H4 (cell line): Measurements from ENCODE around the gene NDUFS4. TPM values are rescaled to one million over a fixed set of nuclear protein-coding genes. Genes with fewer than 3 reads are reported as not detected.
"Not testable (repeated sequence)": the region's sequence is repeated elsewhere in the genome, so short reads cannot be mapped to it uniquely, and the experiment has no call there.

Experiments
- DNase-seq: peaks from one replicate; pipeline ENCODE4 v3.0.0-alpha.2; 2015; ENCODE audit warnings: low spot score
- total RNA-seq: library from RNA; depleted of rRNA; stranded (reverse); fragments of >200 nt; shearing (Covaris generic); gene quantifications from 2 replicates; pipeline ENCODE4 v1.2.3, GENCODE V29; 2014

Gene NDUFS4
- total RNA-seq, 1 experiment from 2014 or later, result 193 TPM

- DNase-seq, result no peak
Observed at GRCh38 chr5:53575101-53575500, 14.7 kb downstream of the NDUFS4 start.

- DNase-seq, result no peak
Observed at GRCh38 chr5:53575831-53576230, 15.4 kb downstream of the NDUFS4 start.

GRCh38 chr5:53576674-53577073 is 16.2 kb downstream of the NDUFS4 start:
- no peak for DNase-seq

DNA sequence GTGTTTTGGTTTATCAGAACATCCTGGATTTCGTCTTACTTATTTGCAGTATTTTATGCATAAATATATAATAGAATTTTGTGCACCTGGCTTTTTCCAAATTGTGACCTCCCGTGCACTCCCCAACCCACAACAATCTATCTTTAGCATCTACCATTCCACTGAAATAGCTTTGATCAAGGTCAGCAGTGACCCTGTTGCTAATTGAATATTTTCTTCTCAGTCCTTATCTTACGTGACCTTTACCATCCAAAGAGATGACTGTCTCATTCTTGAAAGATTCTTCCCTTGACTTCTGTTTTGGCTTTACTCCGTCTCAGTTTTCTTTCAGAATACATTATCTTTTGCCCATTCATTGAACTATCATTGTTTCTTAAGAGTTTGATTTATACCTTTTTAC is 18.4 kb downstream of the NDUFS4 start:
- no peak for DNase-seq

GRCh38 chr5:53580547-53580946 is 20.1 kb downstream of the NDUFS4 start:
- DNase-seq, result no peak

GRCh38 chr5:53582225-53582624 is 21.8 kb downstream of the NDUFS4 start:
- no peak for DNase-seq

- no peak for DNase-seq
Observed at GRCh38 chr5:53590759-53591158, 30.3 kb downstream of the NDUFS4 start.

DNA sequence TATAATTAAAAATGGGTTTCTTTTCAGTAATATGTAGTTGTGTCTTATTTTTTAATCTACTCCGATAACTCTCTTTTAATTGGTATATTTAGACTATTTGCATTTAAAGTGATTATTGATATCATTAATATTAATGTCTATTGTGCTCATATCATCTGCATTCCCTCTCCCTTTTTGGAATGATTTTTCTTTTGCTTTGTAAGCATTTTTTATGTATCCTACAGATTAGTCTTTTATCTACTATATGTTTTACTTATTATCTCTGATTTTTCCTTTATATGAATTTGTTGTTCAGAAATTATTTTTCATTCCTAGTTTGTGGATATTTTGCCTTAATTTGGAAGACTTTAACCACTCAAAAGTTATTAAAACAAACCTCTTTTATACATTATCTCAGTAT is 34.0 kb downstream of the NDUFS4 start:
- DNase-seq, result no peak

DNA sequence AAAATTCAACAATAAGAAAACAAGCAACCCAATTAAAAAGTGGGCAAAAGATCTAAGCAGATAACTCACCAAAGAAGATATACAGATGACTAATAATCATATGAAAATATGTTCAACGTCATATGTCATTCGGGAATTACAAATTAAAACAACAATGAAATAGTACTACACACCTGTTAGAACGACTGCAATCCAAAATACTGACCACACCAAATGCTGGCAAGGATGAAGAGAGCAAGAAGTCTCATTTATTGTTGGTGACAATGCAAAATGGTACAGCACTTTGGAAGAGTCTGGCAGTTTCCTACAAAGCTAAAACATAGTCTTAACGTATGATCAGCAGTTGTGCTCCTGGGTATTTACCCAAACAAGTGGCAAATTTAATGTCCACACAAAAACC is 37.5 kb downstream of the NDUFS4 start:
- no peak for DNase-seq

DNA sequence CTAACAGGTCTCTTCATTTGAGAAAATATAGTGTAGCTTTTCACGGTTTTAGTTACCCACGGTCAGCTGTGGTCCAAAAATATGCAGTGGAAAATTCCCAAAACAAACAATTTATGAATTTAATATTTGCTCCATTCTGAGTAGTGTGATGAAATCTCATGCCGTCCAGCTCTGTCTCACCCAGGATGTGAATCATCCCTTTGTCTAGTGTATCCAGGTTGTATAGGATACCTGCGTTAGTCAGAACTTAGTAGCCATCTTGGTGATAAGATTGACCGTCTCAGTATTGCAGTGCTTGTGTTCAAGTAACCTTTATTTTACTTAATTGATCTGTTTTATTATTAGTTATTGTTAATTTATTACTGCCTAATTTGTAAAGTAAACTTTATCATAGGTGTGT is 41.1 kb downstream of the NDUFS4 start:
- DNase-seq, result no peak

GRCh38 chr5:53603009-53603687 is 42.7 kb downstream of the NDUFS4 start:
- no peak for DNase-seq

DNA sequence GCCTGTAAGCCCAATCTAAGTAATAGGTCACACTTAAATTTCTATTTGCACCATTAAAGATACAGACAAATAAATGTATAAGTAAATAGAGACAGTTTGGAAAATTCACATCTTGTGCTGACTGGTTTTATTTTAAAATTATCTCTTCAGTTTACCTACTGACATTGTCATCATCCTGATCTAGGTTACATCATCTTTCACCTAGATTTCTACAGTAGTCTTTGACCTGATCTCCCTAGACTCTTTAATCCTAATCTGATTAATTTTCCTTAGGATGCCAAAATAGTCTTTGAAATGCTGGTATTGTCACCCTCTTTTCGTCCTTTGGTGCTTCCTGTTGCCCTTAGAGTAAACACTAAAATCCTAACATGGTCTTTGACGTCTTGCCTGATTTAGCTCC is 43.9 kb downstream of the NDUFS4 start:
- DNase-seq, result no peak

GRCh38 chr5:53607886-53608285 is 47.4 kb downstream of the NDUFS4 start:
- no peak for DNase-seq

- not testable (repeated sequence) for DNase-seq
Observed at GRCh38 chr5:53608897-53609296, 48.5 kb downstream of the NDUFS4 start.

DNA sequence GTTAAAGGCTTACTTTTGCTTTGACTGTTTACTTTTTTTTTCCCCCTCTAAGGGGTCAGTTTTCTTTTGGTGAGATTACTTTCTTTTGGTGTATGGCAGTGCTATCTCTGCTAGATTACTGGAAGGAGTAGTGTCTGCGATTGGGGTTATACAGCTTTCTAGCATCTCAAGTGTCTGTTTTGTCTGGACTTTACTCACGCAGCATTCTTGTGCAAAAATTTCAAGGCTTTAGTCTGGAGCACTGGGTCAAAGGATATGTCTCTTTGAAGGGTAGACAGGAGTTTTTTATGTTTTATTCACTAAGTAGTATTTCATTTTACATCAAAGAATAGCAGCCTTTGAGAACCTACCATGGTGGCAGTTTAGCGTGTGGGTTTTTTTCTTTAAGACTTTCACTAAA is 52.6 kb downstream of the NDUFS4 start:
- no peak for DNase-seq

DNA sequence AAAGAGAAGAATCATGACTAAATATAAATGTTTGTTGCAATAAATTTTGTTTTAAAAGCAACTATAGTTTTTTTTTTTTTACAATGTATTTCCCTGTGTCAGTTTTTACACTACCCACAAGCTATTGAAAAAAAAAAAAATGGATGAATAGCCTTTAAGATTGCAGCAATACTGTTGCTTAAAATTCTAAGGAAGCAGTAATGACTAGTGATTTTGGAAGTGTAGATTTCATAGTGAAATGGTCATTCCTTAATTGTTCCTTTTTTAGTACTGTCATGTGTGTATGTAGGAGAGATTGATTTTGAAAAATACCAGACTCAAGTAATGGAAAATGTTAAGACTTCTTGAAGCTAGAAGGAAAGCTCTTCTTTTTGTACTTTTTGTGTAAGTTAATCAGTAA is 53.1 kb downstream of the NDUFS4 start:
- no peak for DNase-seq

- DNase-seq, result no peak
Observed at GRCh38 chr5:53614376-53614885, 54.0 kb downstream of the NDUFS4 start.

GRCh38 chr5:53616939-53617549 is 56.6 kb downstream of the NDUFS4 start:
- DNase-seq, result no peak

DNA sequence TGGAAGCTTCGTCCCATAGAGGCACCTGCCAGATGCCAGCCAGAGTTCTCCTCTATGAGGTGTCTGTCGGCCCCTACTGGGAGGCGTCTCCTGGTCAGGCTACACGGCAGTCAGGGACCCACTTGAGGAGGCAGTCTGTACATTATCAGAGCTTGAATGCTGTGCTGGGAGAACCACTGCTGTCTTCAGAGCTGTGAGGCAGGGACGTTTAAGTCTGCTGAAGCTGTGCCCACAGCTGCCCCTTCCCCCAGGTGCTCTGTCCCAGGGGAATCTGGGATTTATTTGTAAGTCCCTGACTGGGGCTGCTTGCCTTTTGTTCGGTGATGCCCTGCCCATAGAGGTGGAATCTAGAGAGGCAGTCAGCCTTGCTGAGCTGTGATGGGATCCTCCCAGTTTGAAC is 70.8 kb downstream of the NDUFS4 start:
- DNase-seq, result no peak

- DNase-seq, result peak; percentile 2
Observed at GRCh38 chr5:53642061-53642460, 81.6 kb downstream of the NDUFS4 start.

DNA sequence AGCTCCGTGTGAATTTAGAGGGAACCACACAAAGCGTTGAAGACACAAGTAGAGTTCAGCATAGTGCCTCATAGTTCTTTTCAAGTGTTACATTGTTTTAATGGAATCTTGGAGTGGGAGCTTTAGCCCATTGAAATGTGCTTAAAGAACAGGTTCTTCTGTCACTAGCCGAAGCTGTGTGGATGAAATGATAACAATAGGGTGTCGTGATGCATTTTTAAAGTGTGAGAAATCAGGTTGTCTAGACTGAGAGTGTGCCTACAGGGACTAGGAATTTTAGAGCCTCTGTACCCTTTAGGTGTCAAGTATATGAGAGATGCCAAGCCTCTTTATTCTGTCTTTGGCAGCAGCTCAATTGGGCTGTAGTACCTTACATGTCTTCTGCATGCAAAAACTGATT is 83.0 kb downstream of the NDUFS4 start:
- no peak for DNase-seq

GRCh38 chr5:53645078-53645477 is 84.6 kb downstream of the NDUFS4 start:
- no peak for DNase-seq

- DNase-seq, result no peak
Observed at GRCh38 chr5:53649352-53649751, 88.9 kb downstream of the NDUFS4 start.

GRCh38 chr5:53660573-53660972 is 100.1 kb downstream of the NDUFS4 start:
- not testable (repeated sequence) for DNase-seq
